HG02852 (cell line): ENCODE data around the gene TSHZ2.

Experiments
- ATAC-seq: cut with Tn5 transposase; IDR thresholded peaks from one replicate; pipeline ENCODE4 v1.9.1; 2021; ENCODE audit warnings: mild to moderate bottlenecking, moderate library complexity; ENCODE audit not compliant: unreplicated experiment

Gene TSHZ2

GRCh38 chr20:53223626-53224172, 251.5 kb downstream of the TSHZ2 start:
- ATAC-seq: no peak

- no peak for ATAC-seq
These were observed 252.7 kb downstream of the TSHZ2 start for GRCh38 chr20:53224851-53225250.

GRCh38 chr20:53226826-53227225, 254.7 kb downstream of the TSHZ2 start:
- ATAC-seq: no peak

- ATAC-seq: no peak
These were observed 255.4 kb downstream of the TSHZ2 start for GRCh38 chr20:53227523-53227922.

- no peak for ATAC-seq
These were observed 258.9 kb downstream of the TSHZ2 start for GRCh38 chr20:53231061-53231460.

- no peak for ATAC-seq
These were observed 265.3 kb downstream of the TSHZ2 start for GRCh38 chr20:53237461-53237860.

- no peak for ATAC-seq
These were observed 266.0 kb downstream of the TSHZ2 start for GRCh38 chr20:53238121-53238660.

- no peak for ATAC-seq
These were observed 271.0 kb downstream of the TSHZ2 start for GRCh38 chr20:53243152-53243551.

- no peak for ATAC-seq
These were observed 272.6 kb downstream of the TSHZ2 start for GRCh38 chr20:53244711-53245110.

- no peak for ATAC-seq
These were observed 273.4 kb downstream of the TSHZ2 start for GRCh38 chr20:53245574-53245973.

GRCh38 chr20:53247468-53248103, 275.4 kb downstream of the TSHZ2 start:
- no peak for ATAC-seq

GRCh38 chr20:53250456-53250855, 278.3 kb downstream of the TSHZ2 start:
- no peak for ATAC-seq

- no peak for ATAC-seq
These were observed 279.8 kb downstream of the TSHZ2 start for GRCh38 chr20:53252002-53252401.

- no peak for ATAC-seq
These were observed 281.5 kb downstream of the TSHZ2 start for GRCh38 chr20:53253668-53254067.

- ATAC-seq: no peak
These were observed 283.0 kb downstream of the TSHZ2 start for GRCh38 chr20:53255102-53255710.

- ATAC-seq: no peak
These were observed 286.6 kb downstream of the TSHZ2 start for GRCh38 chr20:53258741-53259140.

GRCh38 chr20:53260168-53260567, 288.0 kb downstream of the TSHZ2 start:
- no peak for ATAC-seq

GRCh38 chr20:53260591-53260990, 288.4 kb downstream of the TSHZ2 start:
- ATAC-seq: no peak

GRCh38 chr20:53262365-53262764, 290.2 kb downstream of the TSHZ2 start:
- ATAC-seq: no peak

- no peak for ATAC-seq
These were observed 291.6 kb downstream of the TSHZ2 start for GRCh38 chr20:53263554-53264438.

GRCh38 chr20:53264604-53265003, 292.4 kb downstream of the TSHZ2 start:
- no peak for ATAC-seq
